A549 (cell line): ENCODE measurements around the gene STAP2.

Source experiments
- CTCF ChIP-seq: fragments of >200 bp; sonication (Bioruptor Twin); formaldehyde crosslinking; IDR thresholded peaks from 3 replicates; pipeline ENCODE4 v1.5.1; 2016
- EP300 ChIP-seq, 2 experiments: fragments of >200 bp; sonication (Bioruptor Twin); formaldehyde crosslinking; IDR thresholded peaks; 2 replicates in 1 of 2; 3 replicates in 1 of 2; pipeline ENCODE4 v1.6.1; 2016 to 2017
- HMGXB4 ChIP-seq: fragments of 250-450 bp; sonication (Bioruptor Pico); IDR thresholded peaks from 2 replicates; pipeline ENCODE4 v1.5.0; 2021; ENCODE audit warnings: mild to moderate bottlenecking, moderate library complexity, borderline replicate concordance
- PHF8 ChIP-seq: fragments of 200-600 bp; sonication (generic); IDR thresholded peaks from 2 replicates; pipeline ENCODE4 v1.6.1; 2016; ENCODE audit warnings: low read depth, mild to moderate bottlenecking, antibody characterized with exemption, moderate library complexity, borderline replicate concordance
- POLR2A ChIP-seq: IDR thresholded peaks from 2 replicates; pipeline ENCODE4 v1.6.1; 2012; ENCODE audit warnings: mild to moderate bottlenecking, low read length
- RCOR1 ChIP-seq: fragments of 150-350 bp; IDR thresholded peaks from 2 replicates; pipeline ENCODE4 v1.6.1; 2014; ENCODE audit warnings: antibody characterized with exemption, low read length, low read depth
- REST ChIP-seq: fragments of 200-600 bp; sonication (generic); IDR thresholded peaks from 2 replicates; pipeline ENCODE4 v1.6.1; 2016; ENCODE audit warnings: antibody characterized with exemption, mild to moderate bottlenecking, moderate library complexity

- TF ChIP-seq REST (no peak), RCOR1 (no peak), CTCF (no peak), POLR2A (no peak), HMGXB4 (no peak), PHF8 (no peak), EP300 (IDR thresholded peaks at IDR 0.05) (no peak)
Observed at GRCh38 chr19:4363571-4364304, 25.1 kb upstream of the STAP2 start.
